Endothelial cell (in vitro differentiated cells): Measurements from ENCODE around the gene MAGEA11. TPM values are rescaled to one million over a fixed set of nuclear protein-coding genes. Genes with fewer than 3 reads are reported as not detected.
"Not testable (repeated sequence)": the region's sequence is repeated elsewhere in the genome, so short reads cannot be mapped to it uniquely, and the experiment has no call there.

Experiments
- DNase-seq: peaks from one replicate; pipeline ENCODE4 v3.0.0; 2021; ENCODE audit warnings: low spot score
- H3K27ac Mint-ChIP-seq: one replicate; pipeline ENCODE4 v1.8.0; 2021; ENCODE audit warnings: mixed read lengths, inconsistent platforms; ENCODE audit not compliant: unreplicated experiment
- H3K27me3 Mint-ChIP-seq: one replicate; pipeline ENCODE4 v1.8.0; 2021; ENCODE audit warnings: mild to moderate bottlenecking, moderate library complexity, mixed read lengths, inconsistent platforms; ENCODE audit not compliant: unreplicated experiment
- H3K36me3 Mint-ChIP-seq: one replicate; pipeline ENCODE4 v1.8.0; 2021; ENCODE audit warnings: mild to moderate bottlenecking, low read depth, mixed read lengths, inconsistent platforms; ENCODE audit not compliant: unreplicated experiment
- H3K4me1 Mint-ChIP-seq: one replicate; pipeline ENCODE4 v1.8.0; 2021; ENCODE audit warnings: mild to moderate bottlenecking, mixed read lengths, inconsistent platforms; ENCODE audit not compliant: unreplicated experiment
- H3K4me3 Mint-ChIP-seq: one replicate; pipeline ENCODE4 v1.8.0; 2021; ENCODE audit warnings: mild to moderate bottlenecking, mixed read lengths, inconsistent platforms; ENCODE audit not compliant: unreplicated experiment
- H3K9me3 Mint-ChIP-seq: one replicate; pipeline ENCODE4 v1.8.0; 2021; ENCODE audit warnings: mixed read lengths, inconsistent platforms; ENCODE audit not compliant: unreplicated experiment
- total RNA-seq: library from RNA; stranded (reverse); fragmentation: NEBNext Ultra II Directional; extraction: Animal tissue kit (Norgen Biotek cat#: 25700); gene quantifications from one replicate; pipeline ENCODE4 v1.2.1, GENCODE V29; 2021; ENCODE audit not compliant: unreplicated experiment
- TF ChIP-seq, protein P1 (sequence below): fragments of 200-600 bp; sonication (generic); IDR thresholded peaks from one replicate; pipeline ENCODE4 v1.5.0; 2021; ENCODE audit warnings: antibody characterized with exemption; ENCODE audit not compliant: unreplicated experiment

The MAGEA11 gene
- total RNA-seq, 1 donor from 2014 or later = not detected

DNA sequence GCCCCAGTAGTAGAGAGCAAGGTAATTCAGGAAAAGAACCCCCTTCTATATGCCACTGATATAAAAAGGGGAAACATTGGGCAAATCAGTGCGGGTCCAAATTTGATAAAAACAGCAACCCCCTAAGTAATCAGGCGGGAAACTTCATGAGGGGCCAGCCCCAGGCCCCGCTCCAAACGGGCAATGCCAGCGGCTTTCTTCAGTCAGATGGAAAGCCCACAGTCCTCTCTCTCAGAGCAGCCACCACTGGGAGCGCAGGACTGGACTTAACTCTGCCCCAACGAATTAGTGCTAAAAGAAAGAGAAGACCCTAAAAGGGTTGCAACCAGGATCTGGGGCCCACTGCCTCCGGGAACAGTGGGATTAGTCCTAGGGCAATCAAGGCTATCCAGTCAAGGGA lies 9.9 kb downstream of the MAGEA11 start:
- Mint-ChIP-seq H3K36me3 (no peaks in the 10 kb centered on the region), H3K4me1 (peaks cover 2% of the 10 kb centered on the region), H3K9me3 (no peaks in the 10 kb centered on the region), H3K27me3 (no peaks in the 10 kb centered on the region), H3K4me3 (no peak overlapping the region), H3K27ac (no peak overlapping the region)
- DNase-seq = no peak
- TF ChIP-seq, protein P1, sequence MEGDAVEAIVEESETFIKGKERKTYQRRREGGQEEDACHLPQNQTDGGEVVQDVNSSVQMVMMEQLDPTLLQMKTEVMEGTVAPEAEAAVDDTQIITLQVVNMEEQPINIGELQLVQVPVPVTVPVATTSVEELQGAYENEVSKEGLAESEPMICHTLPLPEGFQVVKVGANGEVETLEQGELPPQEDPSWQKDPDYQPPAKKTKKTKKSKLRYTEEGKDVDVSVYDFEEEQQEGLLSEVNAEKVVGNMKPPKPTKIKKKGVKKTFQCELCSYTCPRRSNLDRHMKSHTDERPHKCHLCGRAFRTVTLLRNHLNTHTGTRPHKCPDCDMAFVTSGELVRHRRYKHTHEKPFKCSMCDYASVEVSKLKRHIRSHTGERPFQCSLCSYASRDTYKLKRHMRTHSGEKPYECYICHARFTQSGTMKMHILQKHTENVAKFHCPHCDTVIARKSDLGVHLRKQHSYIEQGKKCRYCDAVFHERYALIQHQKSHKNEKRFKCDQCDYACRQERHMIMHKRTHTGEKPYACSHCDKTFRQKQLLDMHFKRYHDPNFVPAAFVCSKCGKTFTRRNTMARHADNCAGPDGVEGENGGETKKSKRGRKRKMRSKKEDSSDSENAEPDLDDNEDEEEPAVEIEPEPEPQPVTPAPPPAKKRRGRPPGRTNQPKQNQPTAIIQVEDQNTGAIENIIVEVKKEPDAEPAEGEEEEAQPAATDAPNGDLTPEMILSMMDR = no peak

GRCh38 chrX:149723583-149724118 lies 11.8 kb downstream of the MAGEA11 start:
- not testable (repeated sequence) for H3K27me3 Mint-ChIP-seq, H3K36me3 Mint-ChIP-seq, H3K4me3 Mint-ChIP-seq, H3K4me1 Mint-ChIP-seq, H3K27ac Mint-ChIP-seq, H3K9me3 Mint-ChIP-seq, DNase-seq

DNA sequence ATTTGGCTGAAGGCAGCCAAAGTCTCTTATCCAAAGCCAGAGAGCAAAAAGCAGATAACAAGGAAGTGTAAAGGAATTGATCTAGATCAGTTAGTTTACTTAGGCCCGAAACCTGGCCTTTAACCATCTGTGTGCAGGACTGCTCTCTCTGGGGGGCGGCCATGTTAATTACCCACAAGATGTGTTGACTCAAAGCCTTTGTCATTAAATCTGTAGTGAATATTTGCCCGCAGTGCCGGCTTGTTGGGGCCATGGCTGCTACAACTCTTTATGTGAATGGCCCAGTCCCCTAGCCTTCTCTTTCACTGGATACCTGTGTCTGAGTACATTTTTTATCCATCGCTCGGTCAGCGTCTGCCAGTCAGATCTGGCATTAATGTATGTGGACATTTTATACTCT lies 15.4 kb downstream of the MAGEA11 start:
- not testable (repeated sequence) for H3K4me3 Mint-ChIP-seq, DNase-seq, H3K4me1 Mint-ChIP-seq, H3K36me3 Mint-ChIP-seq, H3K9me3 Mint-ChIP-seq, H3K27ac Mint-ChIP-seq, H3K27me3 Mint-ChIP-seq

GRCh38 chrX:149742269-149742668 lies 30.4 kb downstream of the MAGEA11 start:
- not testable (repeated sequence) for H3K27ac Mint-ChIP-seq, DNase-seq, H3K27me3 Mint-ChIP-seq, H3K4me1 Mint-ChIP-seq, H3K4me3 Mint-ChIP-seq, H3K9me3 Mint-ChIP-seq, H3K36me3 Mint-ChIP-seq

DNA sequence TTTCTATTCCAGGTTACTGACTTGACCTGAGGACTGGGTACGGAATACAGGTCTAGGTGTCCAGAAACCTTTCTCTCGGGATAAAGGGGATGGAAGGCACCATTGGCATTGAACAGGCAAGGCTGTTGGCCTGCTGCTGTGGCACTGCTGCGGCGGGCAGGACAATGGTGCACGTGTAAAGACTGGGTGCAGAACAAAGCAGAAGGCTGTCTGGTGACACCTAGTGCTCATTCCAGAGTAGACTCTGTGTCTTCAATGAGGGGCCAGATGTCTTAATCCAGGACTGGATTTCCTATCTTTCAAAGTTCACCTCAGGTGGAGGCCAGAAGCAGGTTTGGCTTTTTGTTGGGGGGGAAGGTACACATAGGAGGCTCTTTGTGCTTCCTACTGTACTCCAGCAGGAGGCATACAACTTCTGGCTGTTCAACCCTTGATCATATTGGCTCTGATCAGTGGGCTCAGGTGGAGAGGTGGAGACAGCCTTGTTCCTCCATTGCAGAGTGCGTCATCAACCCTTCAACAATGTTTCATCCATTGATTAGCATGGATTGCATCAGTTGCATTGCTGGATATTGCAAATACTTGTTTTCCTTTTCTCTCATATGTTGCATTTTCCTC lies 34.6 kb downstream of the MAGEA11 start:
- not testable (repeated sequence) for H3K36me3 Mint-ChIP-seq, H3K4me3 Mint-ChIP-seq, H3K27ac Mint-ChIP-seq, DNase-seq, H3K4me1 Mint-ChIP-seq, H3K27me3 Mint-ChIP-seq, H3K9me3 Mint-ChIP-seq

- Mint-ChIP-seq H3K9me3 (no peaks in the 10 kb centered on the region), H3K4me1 (no peaks in the 10 kb centered on the region), H3K4me3 (no peak overlapping the region)
These were observed 45.6 kb downstream of the MAGEA11 start for GRCh38 chrX:149757206-149758067.

More at GRCh38 chrX:149757206-149758067, 45.6 kb downstream of the MAGEA11 start:
- Mint-ChIP-seq H3K27ac (no peak overlapping the region), H3K36me3 (no peaks in the 10 kb centered on the region), H3K27me3 (no peaks in the 10 kb centered on the region)
- DNase-seq = no peak
- TF ChIP-seq, protein P1 = no peak
